ENCODE data around the gene NALCN. TPM values are rescaled to one million over a fixed set of nuclear protein-coding genes. Genes with fewer than 3 reads are reported as not detected.

Gene NALCN
- total and polyA plus RNA-seq, 4 donors: 0.09 to 0.92 (median 0.18) TPM

DNA sequence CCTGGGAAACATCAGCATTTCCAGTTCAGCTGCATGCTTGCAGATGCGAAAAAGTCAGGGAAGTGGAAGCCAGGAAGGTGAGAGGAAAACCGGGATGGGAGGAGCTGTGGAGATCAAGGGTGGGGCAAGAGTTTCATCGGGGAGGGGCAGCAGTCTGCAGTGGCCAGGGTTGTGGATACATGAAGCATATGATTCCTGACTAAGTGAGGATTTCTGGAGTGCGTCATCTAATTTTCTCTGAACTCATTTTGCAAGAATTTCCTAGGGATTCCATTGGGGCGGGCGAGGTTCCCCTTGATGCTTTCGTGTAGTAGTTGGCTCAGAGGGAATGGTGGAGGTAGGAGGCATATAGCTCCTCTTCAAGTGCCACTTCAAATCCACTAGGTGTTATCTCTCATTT, 397.6 kb downstream of the NALCN start:
- H3K9me3 ChIP-seq (ENCODE audit: control insufficient read depth in 4 of 4, low read length in 3 of 4): no peaks in the 10 kb centered on the region
- H3K4me1 ChIP-seq (ENCODE audit: control insufficient read depth in 4 of 4, insufficient read depth in 4 of 4, low read length in 3 of 4): no peaks in the 10 kb centered on the region
- DNase-seq (ENCODE audit: low spot score): no peak
- TF ChIP-seq HNF4G (IDR thresholded peaks at IDR 0.05) (no peak), RXRA (IDR thresholded peaks at IDR 0.05) (no peak), RAD21 (IDR thresholded peaks at IDR 0.05) (no peak)
- no peak overlapping the region for H3K9ac ChIP-seq (ENCODE audit: low read depth in 1 of 2, low read length in 2 of 2)
- no peaks in the 10 kb centered on the region for H3K36me3 ChIP-seq (ENCODE audit: control insufficient read depth in 4 of 4, insufficient read depth in 3 of 4, low read depth in 1 of 4, low read length in 3 of 4)
- WGBS: 70% methylated on average over 7 of the region's 7 CpGs
- no peak overlapping the region for H3K4me3 ChIP-seq (ENCODE audit: low read depth in 1 of 3, low read length in 3 of 3)
- H3K27ac ChIP-seq (ENCODE audit: low read depth in 1 of 2, low read length in 2 of 2): no peak overlapping the region
- H3K27me3 ChIP-seq (ENCODE audit: control insufficient read depth in 4 of 4, insufficient read depth in 4 of 4, low read length in 3 of 4): no peaks in the 10 kb centered on the region

DNA sequence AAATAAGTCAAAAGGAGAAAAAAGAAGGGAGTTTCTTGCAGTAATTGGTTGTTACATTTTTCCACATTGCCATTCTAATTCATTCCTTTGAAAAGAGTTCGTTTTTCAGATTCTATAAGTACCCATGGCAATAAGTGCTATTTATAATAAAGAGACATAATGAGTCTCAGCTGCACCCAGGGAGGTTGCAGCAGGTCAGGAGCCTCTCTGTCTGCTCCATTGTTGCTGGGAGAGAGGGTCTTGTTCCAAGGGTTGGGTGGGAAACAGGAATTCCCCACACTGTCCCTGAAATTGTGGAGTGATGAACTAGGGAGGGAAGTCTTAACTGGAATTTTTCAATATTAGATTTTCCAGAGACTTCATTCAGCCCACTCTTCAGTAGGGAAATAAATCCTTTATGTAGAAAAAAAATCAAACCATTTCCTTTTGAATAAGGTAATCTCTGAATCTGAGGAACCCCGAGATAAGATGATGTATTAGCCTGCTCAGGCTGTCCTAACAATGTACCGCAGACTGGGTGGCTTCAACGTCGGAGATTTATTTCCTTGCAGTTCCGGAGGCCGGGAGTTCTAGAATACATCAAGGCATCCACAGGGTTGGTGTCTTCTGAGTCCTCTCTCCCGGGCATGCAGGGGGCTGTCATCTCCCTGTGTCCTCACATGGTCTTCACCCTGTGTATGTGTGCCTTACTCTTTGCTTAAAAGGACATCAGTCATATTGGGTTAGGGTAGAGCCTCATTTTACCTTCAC, 399.0 kb downstream of the NALCN start:
- Histone ChIP-seq H3K9ac (ENCODE audit: low read depth in 1 of 2, low read length in 2 of 2) (no peak overlapping the region), H3K4me3 (ENCODE audit: low read depth in 1 of 3, low read length in 3 of 3) (no peak overlapping the region), H3K27me3 (ENCODE audit: control insufficient read depth in 4 of 4, insufficient read depth in 4 of 4, low read length in 3 of 4) (no peaks in the 10 kb centered on the region), H3K27ac (ENCODE audit: low read depth in 1 of 2, low read length in 2 of 2) (no peak overlapping the region), H3K9me3 (ENCODE audit: control insufficient read depth in 4 of 4, low read length in 3 of 4) (no peaks in the 10 kb centered on the region), H3K36me3 (ENCODE audit: control insufficient read depth in 4 of 4, insufficient read depth in 3 of 4, low read depth in 1 of 4, low read length in 3 of 4) (no peaks in the 10 kb centered on the region), H3K4me1 (ENCODE audit: control insufficient read depth in 4 of 4, insufficient read depth in 4 of 4, low read length in 3 of 4) (no peaks in the 10 kb centered on the region)
- DNase-seq (ENCODE audit: low spot score): no peak
- TF ChIP-seq, protein P1, sequence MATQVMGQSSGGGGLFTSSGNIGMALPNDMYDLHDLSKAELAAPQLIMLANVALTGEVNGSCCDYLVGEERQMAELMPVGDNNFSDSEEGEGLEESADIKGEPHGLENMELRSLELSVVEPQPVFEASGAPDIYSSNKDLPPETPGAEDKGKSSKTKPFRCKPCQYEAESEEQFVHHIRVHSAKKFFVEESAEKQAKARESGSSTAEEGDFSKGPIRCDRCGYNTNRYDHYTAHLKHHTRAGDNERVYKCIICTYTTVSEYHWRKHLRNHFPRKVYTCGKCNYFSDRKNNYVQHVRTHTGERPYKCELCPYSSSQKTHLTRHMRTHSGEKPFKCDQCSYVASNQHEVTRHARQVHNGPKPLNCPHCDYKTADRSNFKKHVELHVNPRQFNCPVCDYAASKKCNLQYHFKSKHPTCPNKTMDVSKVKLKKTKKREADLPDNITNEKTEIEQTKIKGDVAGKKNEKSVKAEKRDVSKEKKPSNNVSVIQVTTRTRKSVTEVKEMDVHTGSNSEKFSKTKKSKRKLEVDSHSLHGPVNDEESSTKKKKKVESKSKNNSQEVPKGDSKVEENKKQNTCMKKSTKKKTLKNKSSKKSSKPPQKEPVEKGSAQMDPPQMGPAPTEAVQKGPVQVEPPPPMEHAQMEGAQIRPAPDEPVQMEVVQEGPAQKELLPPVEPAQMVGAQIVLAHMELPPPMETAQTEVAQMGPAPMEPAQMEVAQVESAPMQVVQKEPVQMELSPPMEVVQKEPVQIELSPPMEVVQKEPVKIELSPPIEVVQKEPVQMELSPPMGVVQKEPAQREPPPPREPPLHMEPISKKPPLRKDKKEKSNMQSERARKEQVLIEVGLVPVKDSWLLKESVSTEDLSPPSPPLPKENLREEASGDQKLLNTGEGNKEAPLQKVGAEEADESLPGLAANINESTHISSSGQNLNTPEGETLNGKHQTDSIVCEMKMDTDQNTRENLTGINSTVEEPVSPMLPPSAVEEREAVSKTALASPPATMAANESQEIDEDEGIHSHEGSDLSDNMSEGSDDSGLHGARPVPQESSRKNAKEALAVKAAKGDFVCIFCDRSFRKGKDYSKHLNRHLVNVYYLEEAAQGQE (IDR thresholded peaks at IDR 0.05): no peak
- no peak for TF ChIP-seq YY1 (IDR thresholded peaks at IDR 0.05)
- TF ChIP-seq EGR1 (IDR thresholded peaks at IDR 0.05; ENCODE audit: low read depth in 2 of 2): no peak
- TF ChIP-seq, protein P2, sequence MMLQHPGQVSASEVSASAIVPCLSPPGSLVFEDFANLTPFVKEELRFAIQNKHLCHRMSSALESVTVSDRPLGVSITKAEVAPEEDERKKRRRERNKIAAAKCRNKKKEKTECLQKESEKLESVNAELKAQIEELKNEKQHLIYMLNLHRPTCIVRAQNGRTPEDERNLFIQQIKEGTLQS (IDR thresholded peaks at IDR 0.05): no peak
- no peak for TF ChIP-seq GABPA (IDR thresholded peaks at IDR 0.05 in 1 of 2, conservative IDR thresholded peaks at IDR 0.05 in 1 of 2)
- TF ChIP-seq JUND (IDR thresholded peaks at IDR 0.05): no peak
- no peak for TF ChIP-seq SP1 (IDR thresholded peaks at IDR 0.05)
- TF ChIP-seq, protein P3, sequence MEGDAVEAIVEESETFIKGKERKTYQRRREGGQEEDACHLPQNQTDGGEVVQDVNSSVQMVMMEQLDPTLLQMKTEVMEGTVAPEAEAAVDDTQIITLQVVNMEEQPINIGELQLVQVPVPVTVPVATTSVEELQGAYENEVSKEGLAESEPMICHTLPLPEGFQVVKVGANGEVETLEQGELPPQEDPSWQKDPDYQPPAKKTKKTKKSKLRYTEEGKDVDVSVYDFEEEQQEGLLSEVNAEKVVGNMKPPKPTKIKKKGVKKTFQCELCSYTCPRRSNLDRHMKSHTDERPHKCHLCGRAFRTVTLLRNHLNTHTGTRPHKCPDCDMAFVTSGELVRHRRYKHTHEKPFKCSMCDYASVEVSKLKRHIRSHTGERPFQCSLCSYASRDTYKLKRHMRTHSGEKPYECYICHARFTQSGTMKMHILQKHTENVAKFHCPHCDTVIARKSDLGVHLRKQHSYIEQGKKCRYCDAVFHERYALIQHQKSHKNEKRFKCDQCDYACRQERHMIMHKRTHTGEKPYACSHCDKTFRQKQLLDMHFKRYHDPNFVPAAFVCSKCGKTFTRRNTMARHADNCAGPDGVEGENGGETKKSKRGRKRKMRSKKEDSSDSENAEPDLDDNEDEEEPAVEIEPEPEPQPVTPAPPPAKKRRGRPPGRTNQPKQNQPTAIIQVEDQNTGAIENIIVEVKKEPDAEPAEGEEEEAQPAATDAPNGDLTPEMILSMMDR (IDR thresholded peaks at IDR 0.05; ENCODE audit: low read depth, low read length, missing input control): no peak
- 65% methylated on average over 8 of the region's 8 CpGs for WGBS

DNA sequence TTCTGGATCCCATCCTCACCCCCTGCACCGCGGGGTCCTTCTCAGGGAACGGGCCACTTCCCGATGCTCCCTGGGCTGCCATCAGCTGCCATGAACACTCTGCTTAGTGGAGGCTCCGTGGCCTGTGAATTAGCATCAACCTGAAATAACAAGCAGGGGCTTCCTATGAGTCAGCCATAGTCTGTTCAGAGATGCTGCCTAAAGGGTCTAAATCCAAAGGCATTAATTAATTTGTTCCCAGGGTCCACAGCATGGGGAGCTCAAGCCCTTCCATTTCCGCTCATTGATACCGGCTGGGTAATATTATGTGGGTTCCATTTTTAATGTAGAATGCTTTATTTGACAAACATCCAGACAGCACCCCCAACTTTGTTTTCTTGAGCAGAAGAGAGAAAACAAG, 399.8 kb downstream of the NALCN start:
- Histone ChIP-seq H3K36me3 (ENCODE audit: control insufficient read depth in 4 of 4, insufficient read depth in 3 of 4, low read depth in 1 of 4, low read length in 3 of 4) (no peaks in the 10 kb centered on the region), H3K9me3 (ENCODE audit: control insufficient read depth in 4 of 4, low read length in 3 of 4) (no peaks in the 10 kb centered on the region), H3K27me3 (ENCODE audit: control insufficient read depth in 4 of 4, insufficient read depth in 4 of 4, low read length in 3 of 4) (no peaks in the 10 kb centered on the region), H3K4me3 (ENCODE audit: low read depth in 1 of 3, low read length in 3 of 3) (no peak overlapping the region), H3K4me1 (ENCODE audit: control insufficient read depth in 4 of 4, insufficient read depth in 4 of 4, low read length in 3 of 4) (no peaks in the 10 kb centered on the region), H3K27ac (ENCODE audit: low read depth in 1 of 2, low read length in 2 of 2) (no peak overlapping the region), H3K9ac (ENCODE audit: low read depth in 1 of 2, low read length in 2 of 2) (no peak overlapping the region)
- no peak for DNase-seq (ENCODE audit: low spot score)
- WGBS: 88% methylated on average over 7 of the region's 7 CpGs
- no peak for TF ChIP-seq TAF1 (conservative IDR thresholded peaks at IDR 0.05)
- TF ChIP-seq, protein P3 (IDR thresholded peaks at IDR 0.05; ENCODE audit: low read depth, low read length, missing input control): no peak
- no peak for TF ChIP-seq HNF4G (IDR thresholded peaks at IDR 0.05)
- TF ChIP-seq GABPA (IDR thresholded peaks at IDR 0.05 in 1 of 2, conservative IDR thresholded peaks at IDR 0.05 in 1 of 2): no peak
- TF ChIP-seq, protein P2 (IDR thresholded peaks at IDR 0.05): no peak
- no peak for TF ChIP-seq JUND (IDR thresholded peaks at IDR 0.05)
- TF ChIP-seq RAD21 (IDR thresholded peaks at IDR 0.05): no peak
- TF ChIP-seq, protein P4, sequence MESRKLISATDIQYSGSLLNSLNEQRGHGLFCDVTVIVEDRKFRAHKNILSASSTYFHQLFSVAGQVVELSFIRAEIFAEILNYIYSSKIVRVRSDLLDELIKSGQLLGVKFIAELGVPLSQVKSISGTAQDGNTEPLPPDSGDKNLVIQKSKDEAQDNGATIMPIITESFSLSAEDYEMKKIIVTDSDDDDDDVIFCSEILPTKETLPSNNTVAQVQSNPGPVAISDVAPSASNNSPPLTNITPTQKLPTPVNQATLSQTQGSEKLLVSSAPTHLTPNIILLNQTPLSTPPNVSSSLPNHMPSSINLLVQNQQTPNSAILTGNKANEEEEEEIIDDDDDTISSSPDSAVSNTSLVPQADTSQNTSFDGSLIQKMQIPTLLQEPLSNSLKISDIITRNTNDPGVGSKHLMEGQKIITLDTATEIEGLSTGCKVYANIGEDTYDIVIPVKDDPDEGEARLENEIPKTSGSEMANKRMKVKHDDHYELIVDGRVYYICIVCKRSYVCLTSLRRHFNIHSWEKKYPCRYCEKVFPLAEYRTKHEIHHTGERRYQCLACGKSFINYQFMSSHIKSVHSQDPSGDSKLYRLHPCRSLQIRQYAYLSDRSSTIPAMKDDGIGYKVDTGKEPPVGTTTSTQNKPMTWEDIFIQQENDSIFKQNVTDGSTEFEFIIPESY (IDR thresholded peaks at IDR 0.05): no peak
- TF ChIP-seq, protein P5, sequence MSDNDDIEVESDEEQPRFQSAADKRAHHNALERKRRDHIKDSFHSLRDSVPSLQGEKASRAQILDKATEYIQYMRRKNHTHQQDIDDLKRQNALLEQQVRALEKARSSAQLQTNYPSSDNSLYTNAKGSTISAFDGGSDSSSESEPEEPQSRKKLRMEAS (IDR thresholded peaks at IDR 0.05): no peak
- TF ChIP-seq RXRA (IDR thresholded peaks at IDR 0.05): no peak
- TF ChIP-seq SP1 (IDR thresholded peaks at IDR 0.05): no peak
- no peak for TF ChIP-seq NR2F2 (IDR thresholded peaks at IDR 0.05)
- no peak for TF ChIP-seq FOXA1 (IDR thresholded peaks at IDR 0.05)

Measured in liver (tissue), 9 donors.